Thymus (tissue), 11 donors: ENCODE results near the gene SHISA7. TPM values are rescaled to one million over a fixed set of nuclear protein-coding genes. Genes with fewer than 3 reads are reported as not detected.

Experiments
- DNase-seq, 9 donors: peaks; one replicate each; pipeline ENCODE4 v3.0.0-alpha.2; 2013; ENCODE audit warnings: low spot score in 9 of 9, low read depth in 6 of 9, missing footprints in 1 of 9
- H3K27ac ChIP-seq, 2 donors: one replicate each; pipeline ENCODE4 v1.5.1; 2013; ENCODE audit warnings: control low read depth in 1 of 2, low read depth in 1 of 2, low read length in 1 of 2, mild to moderate bottlenecking in 1 of 2, moderate library complexity in 1 of 2
- H3K27me3 ChIP-seq, 2 donors: one replicate each; pipeline ENCODE4 v1.5.1; 2013; ENCODE audit warnings: low read length in 1 of 2; ENCODE audit not compliant: control insufficient read depth in 2 of 2, insufficient read depth in 1 of 2
- H3K36me3 ChIP-seq, 2 donors: one replicate each; pipeline ENCODE4 v1.5.1; 2013; ENCODE audit warnings: low read length in 1 of 2, mild to moderate bottlenecking in 1 of 2, moderate library complexity in 1 of 2; ENCODE audit not compliant: control insufficient read depth in 2 of 2, insufficient read depth in 2 of 2
- H3K4me1 ChIP-seq, 2 donors: one replicate each; pipeline ENCODE4 v1.5.1; 2013; ENCODE audit warnings: low read length in 2 of 2; ENCODE audit not compliant: control insufficient read depth in 2 of 2, insufficient read depth in 2 of 2
- H3K4me3 ChIP-seq, 2 donors: one replicate each; pipeline ENCODE4 v1.5.1; 2013; ENCODE audit warnings: low read length in 2 of 2, control low read depth in 1 of 2, mild to moderate bottlenecking in 1 of 2
- H3K9me3 ChIP-seq, 2 donors: one replicate each; pipeline ENCODE4 v1.5.1; 2013; ENCODE audit warnings: low read length in 1 of 2, mild to moderate bottlenecking in 1 of 2; ENCODE audit not compliant: control insufficient read depth in 2 of 2, insufficient read depth in 1 of 2
- WGBS: extraction: QIAGEN DNeasy Blood & Tissue Kit; methylation state at CpG from one replicate; pipeline ENCODE4 v1.1.7; 2013; 5-methylcytosine and 5-hydroxymethylcytosine counted together
- polyA plus RNA-seq: library from polyadenylated mRNA; stranded (reverse); fragments of 200-250 nt; gene quantifications from one replicate; pipeline ENCODE4 v1.2.3, GENCODE V29; 2013
- total RNA-seq: library from RNA; stranded (reverse); fragments of 120-200 nt; gene quantifications from one replicate; pipeline ENCODE4 v1.2.4, GENCODE V29; 2013
- donor health status: healthy.

The SHISA7 gene
- total and polyA plus RNA-seq, 2 donors, result 0.05 to 0.11 TPM

GRCh38 chr19:55391702-55392615 is 51.1 kb downstream of the SHISA7 start:
- peak overlapping the region in 1 of 2 donors; percentile 25 for H3K27ac ChIP-seq
- no peak for DNase-seq
- H3K27me3 ChIP-seq, result no peaks in the 10 kb centered on the region
- no peaks in the 10 kb centered on the region for H3K9me3 ChIP-seq
- WGBS, result 97% methylated on average over 18 of the region's 18 CpGs
- H3K36me3 ChIP-seq, result peaks cover 45 to 48% of the 10 kb centered on the region in 2 donors
- H3K4me1 ChIP-seq, result peaks cover 13 to 27% of the 10 kb centered on the region in 2 donors
- H3K4me3 ChIP-seq, result no peak overlapping the region

DNA sequence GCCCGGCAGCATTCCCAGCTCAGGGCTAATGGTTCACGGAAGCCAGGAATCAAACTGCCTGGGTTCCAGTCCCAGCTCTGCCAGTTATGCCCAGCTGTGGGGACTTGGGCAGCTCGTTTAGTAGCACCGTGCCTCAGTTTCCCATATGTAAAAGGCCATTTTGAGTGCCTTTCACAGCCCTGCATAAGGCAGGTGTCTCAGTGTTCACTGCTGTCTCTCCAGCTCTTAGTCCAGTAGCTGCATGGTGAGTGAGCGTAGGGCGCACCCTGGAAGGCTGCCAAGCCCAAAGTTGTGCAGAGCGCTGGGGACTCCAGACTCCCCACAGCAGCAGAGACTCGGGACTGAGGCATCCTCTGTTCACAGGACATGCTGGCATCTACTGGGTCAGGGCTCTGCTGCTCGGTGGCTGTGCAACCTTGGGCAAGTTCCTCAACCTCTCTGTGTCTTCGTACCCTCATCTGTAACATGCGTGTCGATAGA is 51.9 kb downstream of the SHISA7 start:
- DNase-seq, result no peak
- Histone ChIP-seq H3K9me3 (no peaks in the 10 kb centered on the region), H3K36me3 (peaks cover 48 to 51% of the 10 kb centered on the region in 2 donors), H3K27me3 (no peaks in the 10 kb centered on the region), H3K4me1 (peaks cover 16 to 33% of the 10 kb centered on the region in 2 donors), H3K27ac (no peak overlapping the region), H3K4me3 (no peak overlapping the region)
- WGBS, result 93% methylated on average over 12 of the region's 12 CpGs

DNA sequence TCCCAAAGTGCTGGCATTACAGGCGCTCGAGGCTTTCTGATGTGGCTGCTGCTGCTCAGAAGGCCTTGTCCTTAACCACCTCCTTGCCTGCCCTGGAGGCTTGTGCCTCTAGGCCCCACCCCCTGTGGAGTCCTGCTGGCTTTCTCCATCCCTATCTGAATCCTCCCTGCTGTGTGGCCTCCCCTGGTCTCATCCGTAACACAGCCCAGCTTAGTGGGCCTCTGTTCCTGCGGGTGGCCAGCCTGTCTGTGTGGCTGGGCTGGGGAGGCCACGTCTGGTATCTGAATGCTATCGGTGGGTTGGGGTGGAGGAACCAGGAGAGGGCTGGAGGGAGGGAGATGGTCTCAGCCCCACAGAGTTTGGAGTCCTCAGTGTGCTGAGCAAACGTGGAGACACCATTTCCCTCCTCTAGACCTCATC is 52.6 kb downstream of the SHISA7 start:
- no peak overlapping the region for H3K4me3 ChIP-seq
- H3K27me3 ChIP-seq, result no peaks in the 10 kb centered on the region
- H3K27ac ChIP-seq, result no peak overlapping the region
- DNase-seq, result no peak
- WGBS, result 88% methylated on average over 7 of the region's 7 CpGs
- H3K36me3 ChIP-seq, result peaks cover 48 to 51% of the 10 kb centered on the region in 2 donors
- H3K9me3 ChIP-seq, result no peaks in the 10 kb centered on the region
- H3K4me1 ChIP-seq, result peaks cover 16 to 33% of the 10 kb centered on the region in 2 donors

DNA sequence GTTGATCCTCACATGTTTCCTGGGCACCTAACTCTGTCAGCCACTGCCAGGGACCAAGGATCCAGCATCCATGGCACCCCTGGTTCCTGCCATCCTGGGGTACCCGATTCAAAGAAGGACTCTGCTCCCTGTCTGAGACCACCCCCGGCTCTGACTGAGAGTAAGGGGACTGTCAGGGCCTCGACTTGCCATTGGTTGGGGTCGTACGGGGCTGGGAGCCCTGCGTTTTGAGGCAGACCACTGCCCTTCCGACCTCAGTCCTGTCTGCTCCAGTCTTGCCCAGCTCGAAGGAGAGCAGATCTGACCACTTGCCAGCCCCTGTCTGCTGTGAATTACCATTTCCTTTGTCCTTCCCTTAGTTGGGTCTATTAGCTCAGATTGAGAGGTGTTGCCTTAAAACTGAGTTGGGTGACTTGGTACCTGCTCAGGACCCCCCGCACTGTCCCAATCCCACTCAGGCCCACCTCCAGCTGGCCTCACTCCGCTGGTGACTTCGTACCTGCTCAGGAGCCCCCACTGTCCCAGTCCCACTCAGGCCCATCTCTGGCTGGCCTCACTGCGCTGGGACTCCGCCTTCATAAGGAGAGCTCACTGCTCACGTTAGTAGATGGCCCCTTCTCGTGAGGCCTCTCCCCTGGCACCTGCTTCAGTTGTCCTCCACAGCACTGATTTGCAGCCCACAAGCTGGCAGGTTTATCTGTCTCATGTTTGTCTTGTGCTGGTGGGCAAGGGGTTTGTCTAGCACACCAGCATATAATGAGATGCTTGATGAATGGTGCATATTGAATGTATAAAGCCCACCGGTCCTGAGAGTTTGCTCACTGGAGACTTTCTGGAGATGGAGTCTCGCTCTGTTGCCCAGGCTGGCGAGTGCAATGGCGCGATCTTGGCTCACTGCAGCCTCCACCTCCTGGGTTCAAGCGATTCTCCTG is 53.4 kb downstream of the SHISA7 start:
- WGBS, result 96% methylated on average over 21 of the region's 21 CpGs
- peaks cover 48 to 51% of the 10 kb centered on the region in 2 donors for H3K36me3 ChIP-seq
- DNase-seq, result no peak
- H3K9me3 ChIP-seq, result no peaks in the 10 kb centered on the region
- no peak overlapping the region for H3K27ac ChIP-seq
- H3K4me3 ChIP-seq, result no peak overlapping the region
- H3K27me3 ChIP-seq, result no peaks in the 10 kb centered on the region
- peaks cover 20 to 38% of the 10 kb centered on the region in 2 donors for H3K4me1 ChIP-seq

GRCh38 chr19:55387736-55388497 is 55.2 kb downstream of the SHISA7 start:
- Histone ChIP-seq H3K36me3 (peaks cover 48 to 51% of the 10 kb centered on the region in 2 donors), H3K4me1 (peaks cover 23 to 49% of the 10 kb centered on the region in 2 donors), H3K4me3 (peak overlapping the region in 1 of 2 donors; percentile 95), H3K27ac (no peak overlapping the region), H3K27me3 (no peaks in the 10 kb centered on the region), H3K9me3 (no peaks in the 10 kb centered on the region)
- no peak for DNase-seq
- WGBS, result 96% methylated on average over 24 of the region's 24 CpGs

GRCh38 chr19:55386493-55386971 is 56.6 kb downstream of the SHISA7 start:
- Histone ChIP-seq H3K4me3 (peak overlapping the region; percentile 91 to 95), H3K27me3 (no peaks in the 10 kb centered on the region), H3K4me1 (peaks cover 26 to 52% of the 10 kb centered on the region in 2 donors), H3K9me3 (no peaks in the 10 kb centered on the region), H3K27ac (peak overlapping the region; percentile 48 to 97), H3K36me3 (peaks cover 41 to 50% of the 10 kb centered on the region in 2 donors)
- 4% methylated on average over 33 of the region's 33 CpGs for WGBS
- DNase-seq, result no peak

DNA sequence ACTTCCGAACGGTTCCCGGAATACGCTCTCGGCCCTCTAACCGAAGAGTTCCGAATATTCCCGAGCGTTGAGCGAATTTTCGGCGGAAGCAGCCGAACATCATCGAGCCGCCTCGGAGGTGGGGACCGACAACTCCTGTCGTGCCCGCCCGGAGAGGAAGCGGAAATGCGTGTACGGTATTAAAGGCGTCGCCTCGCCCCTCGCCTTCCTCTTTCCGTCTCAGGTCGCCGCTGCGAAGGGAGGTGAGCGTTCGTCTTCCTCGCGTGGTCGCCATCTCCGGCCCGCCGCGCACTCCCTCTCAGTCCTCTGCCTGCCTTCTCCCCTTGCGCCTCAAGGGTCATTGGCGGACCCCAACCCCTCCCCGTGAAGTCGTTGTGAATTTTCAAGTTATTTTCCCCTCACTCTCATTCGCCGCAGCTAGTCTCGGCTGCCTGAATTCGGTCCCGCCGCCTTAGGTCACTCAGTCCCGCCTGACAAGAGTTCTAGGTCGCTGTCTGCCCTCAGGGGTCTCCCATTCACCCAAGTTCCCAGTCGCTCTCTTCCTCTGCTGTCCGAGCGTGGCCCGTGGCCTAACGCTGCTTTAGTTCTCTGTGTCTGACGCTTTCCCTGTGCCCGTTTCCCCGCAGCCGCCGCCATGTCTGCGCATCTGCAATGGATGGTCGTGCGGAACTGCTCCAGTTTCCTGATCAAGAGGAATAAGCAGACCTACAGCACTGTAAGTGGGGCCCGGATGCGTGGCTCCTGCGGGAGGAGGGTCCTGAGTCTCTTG is 57.2 kb downstream of the SHISA7 start, which contains the start of gene RPL28:
RPL28 (plus strand) TSS at position 209 of the 769 bp plus-strand sequence; CDS start at position 635, 426 bp downstream.
- H3K4me1 ChIP-seq, result peaks cover 26 to 52% of the 10 kb centered on the region in 2 donors
- under 1% methylated on average over 68 of the region's 68 CpGs for WGBS

More for the DNA sequence above, 57.2 kb downstream of the SHISA7 start, which contains the start of gene RPL28:
- Histone ChIP-seq H3K36me3 (peaks cover 35 to 44% of the 10 kb centered on the region in 2 donors), H3K9me3 (no peaks in the 10 kb centered on the region), H3K4me3 (peak within 1 kb of the TSS; percentile 91 to 95), H3K27me3 (no peaks in the 10 kb centered on the region), H3K27ac (peak within 1 kb of the TSS; percentile 97 to 99)
- DNase-seq, result peak; percentile 96 to 100 (median 99)
